H1 (cell line): ENCODE measurements around the gene STX16.

Experiments used
- GTF2F1 ChIP-seq: IDR thresholded peaks from 2 replicates; pipeline ENCODE4 v1.6.1; 2012; ENCODE audit warnings: low read depth, low read length, improper control_type of control experiment, borderline replicate concordance
- PHF8 ChIP-seq: fragments of 200-600 bp; sonication (generic); conservative IDR thresholded peaks from 2 replicates; pipeline ENCODE4 v1.7.1; 2012; ENCODE audit warnings: low read depth, mild to moderate bottlenecking, inconsistent platforms, low read length, moderate library complexity
- POLR2A ChIP-seq, 2 experiments: IDR thresholded peaks; 1 replicate in 1 of 2; 2 replicates in 1 of 2; pipeline ENCODE4 v1.6.1; 2011; ENCODE audit warnings: low read depth in 2 of 2, low read length in 2 of 2, mild to moderate bottlenecking in 2 of 2; ENCODE audit errors: control extremely low read depth in 1 of 2
- POLR2AphosphoS5 ChIP-seq: IDR thresholded peaks from 2 replicates; pipeline ENCODE4 v1.6.1; 2011; ENCODE audit warnings: low read depth, low read length
- RAD21 ChIP-seq, 2 experiments: IDR thresholded peaks in 1 of 2; conservative IDR thresholded peaks in 1 of 2; 2 replicates each; pipeline ENCODE4 v1.6.1; 2011; ENCODE audit warnings: low read depth in 2 of 2, low read length in 2 of 2, improper control_type of control experiment in 1 of 2, inconsistent platforms in 1 of 2, mild to moderate bottlenecking in 1 of 2, moderate library complexity in 1 of 2
- SIN3A ChIP-seq, 2 experiments: IDR thresholded peaks in 1 of 2; conservative IDR thresholded peaks in 1 of 2; 2 replicates each; pipeline ENCODE4 v1.6.1; 2011 to 2012; ENCODE audit warnings: low read length in 2 of 2, improper control_type of control experiment in 1 of 2, low read depth in 1 of 2, mild to moderate bottlenecking in 1 of 2
- SIX5 ChIP-seq: IDR thresholded peaks from 2 replicates; pipeline ENCODE4 v1.6.1; 2011; ENCODE audit warnings: mild to moderate bottlenecking, low read depth, low read length
- SP1 ChIP-seq: IDR thresholded peaks from 2 replicates; pipeline ENCODE4 v1.6.1; 2011; ENCODE audit warnings: low read depth, low read length
- ZNF274 ChIP-seq: IDR thresholded peaks from 2 replicates; pipeline ENCODE4 v1.7.0; 2012; ENCODE audit warnings: low read length, borderline replicate concordance; ENCODE audit errors: extremely low read depth
- TF ChIP-seq, protein P1 (sequence below), 3 experiments: IDR thresholded peaks; 1 replicate in 2 of 3; 2 replicates in 1 of 3; pipeline versions ENCODE4 v1.5.1 to v1.6.1; 2011; ENCODE audit warnings: low read length in 3 of 3, mild to moderate bottlenecking in 3 of 3, inconsistent platforms in 2 of 3, low read depth in 1 of 3, moderate library complexity in 1 of 3; ENCODE audit not compliant: insufficient read depth in 1 of 3; ENCODE audit errors: control extremely low read depth in 1 of 3
- TF ChIP-seq, protein P2 (sequence below): IDR thresholded peaks from 2 replicates; pipeline ENCODE4 v1.6.1; 2012; ENCODE audit warnings: inconsistent platforms

DNA sequence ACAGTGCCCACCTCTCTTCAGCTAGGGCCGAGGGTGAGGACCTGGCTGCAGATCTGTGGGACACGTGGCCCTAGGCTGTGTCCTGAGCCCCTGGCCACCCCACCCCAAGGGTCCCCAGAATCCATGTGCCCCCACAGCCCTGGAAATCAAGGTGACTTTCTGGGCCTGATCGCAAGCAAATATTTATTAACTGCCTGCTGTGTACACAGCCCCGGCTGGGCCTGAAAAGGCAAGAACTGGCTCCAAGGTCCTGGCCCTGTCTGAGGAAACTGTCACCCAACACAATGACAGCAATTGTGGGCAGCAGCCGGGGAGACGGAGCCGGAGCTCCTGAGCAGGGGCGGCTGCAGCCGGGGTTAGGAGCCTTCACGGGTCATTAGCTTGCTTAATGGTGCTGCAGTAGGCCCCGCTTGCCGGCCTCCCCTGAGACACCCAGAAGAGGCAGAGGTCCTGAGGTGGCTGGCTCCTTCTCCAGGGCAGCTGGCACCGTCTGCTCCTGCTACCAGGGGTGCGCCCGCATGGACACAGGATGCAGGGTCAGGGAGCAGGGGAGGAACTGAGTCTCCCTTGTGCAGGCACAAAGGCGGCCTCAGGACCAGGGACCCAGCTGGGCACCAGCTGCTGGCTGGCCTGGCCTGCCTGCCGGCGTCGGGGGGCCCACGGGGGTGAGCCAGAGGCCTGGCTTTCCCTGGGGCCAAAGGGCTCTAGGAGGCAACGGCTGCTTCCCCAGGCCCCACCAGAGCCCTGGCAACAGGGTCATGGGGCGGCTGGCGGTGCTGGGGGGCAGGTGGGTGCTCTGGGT is 65.6 kb downstream of the STX16 start:
- TF ChIP-seq ZNF274 (no peak), SIN3A (conservative IDR thresholded peaks at IDR 0.05 in 1 of 2, IDR thresholded peaks at IDR 0.05 in 1 of 2; ENCODE audit: low read depth in 1 of 2, low read length in 2 of 2) (no peak), PHF8 (no peak), POLR2A (IDR thresholded peaks at IDR 0.05; ENCODE audit: control extremely low read depth in 1 of 2, low read depth in 2 of 2, low read length in 2 of 2) (no peak), POLR2AphosphoS5 (no peak), SP1 (no peak), SIX5 (no peak), RAD21 (IDR thresholded peaks at IDR 0.05 in 1 of 2, conservative IDR thresholded peaks at IDR 0.05 in 1 of 2; ENCODE audit: low read depth in 2 of 2, low read length in 2 of 2) (no peak), GTF2F1 (no peak)
- TF ChIP-seq, protein P1, sequence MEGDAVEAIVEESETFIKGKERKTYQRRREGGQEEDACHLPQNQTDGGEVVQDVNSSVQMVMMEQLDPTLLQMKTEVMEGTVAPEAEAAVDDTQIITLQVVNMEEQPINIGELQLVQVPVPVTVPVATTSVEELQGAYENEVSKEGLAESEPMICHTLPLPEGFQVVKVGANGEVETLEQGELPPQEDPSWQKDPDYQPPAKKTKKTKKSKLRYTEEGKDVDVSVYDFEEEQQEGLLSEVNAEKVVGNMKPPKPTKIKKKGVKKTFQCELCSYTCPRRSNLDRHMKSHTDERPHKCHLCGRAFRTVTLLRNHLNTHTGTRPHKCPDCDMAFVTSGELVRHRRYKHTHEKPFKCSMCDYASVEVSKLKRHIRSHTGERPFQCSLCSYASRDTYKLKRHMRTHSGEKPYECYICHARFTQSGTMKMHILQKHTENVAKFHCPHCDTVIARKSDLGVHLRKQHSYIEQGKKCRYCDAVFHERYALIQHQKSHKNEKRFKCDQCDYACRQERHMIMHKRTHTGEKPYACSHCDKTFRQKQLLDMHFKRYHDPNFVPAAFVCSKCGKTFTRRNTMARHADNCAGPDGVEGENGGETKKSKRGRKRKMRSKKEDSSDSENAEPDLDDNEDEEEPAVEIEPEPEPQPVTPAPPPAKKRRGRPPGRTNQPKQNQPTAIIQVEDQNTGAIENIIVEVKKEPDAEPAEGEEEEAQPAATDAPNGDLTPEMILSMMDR (IDR thresholded peaks at IDR 0.05; ENCODE audit: control extremely low read depth in 1 of 3, insufficient read depth in 1 of 3, low read depth in 1 of 3, low read length in 3 of 3), result no peak
- TF ChIP-seq, protein P2, sequence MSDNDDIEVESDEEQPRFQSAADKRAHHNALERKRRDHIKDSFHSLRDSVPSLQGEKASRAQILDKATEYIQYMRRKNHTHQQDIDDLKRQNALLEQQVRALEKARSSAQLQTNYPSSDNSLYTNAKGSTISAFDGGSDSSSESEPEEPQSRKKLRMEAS, result no peak
